NCI-H146 treated with DMSO at 0.1 percent for 48 hours (cell line): ENCODE results near the gene TMED4.
"Not testable (repeated sequence)": the region's sequence is repeated elsewhere in the genome, so short reads cannot be mapped to it uniquely, and the experiment has no call there.

Experiments used
- DNase-seq: peaks from one replicate; lab custom pipeline; 2025; ENCODE audit not compliant: unreplicated experiment; lab: John Stamatoyannopoulos, UW

The TMED4 gene

GRCh38 chr7:44569959-44570358 lies 12.1 kb downstream of the TMED4 start:
- no peak for DNase-seq

DNA sequence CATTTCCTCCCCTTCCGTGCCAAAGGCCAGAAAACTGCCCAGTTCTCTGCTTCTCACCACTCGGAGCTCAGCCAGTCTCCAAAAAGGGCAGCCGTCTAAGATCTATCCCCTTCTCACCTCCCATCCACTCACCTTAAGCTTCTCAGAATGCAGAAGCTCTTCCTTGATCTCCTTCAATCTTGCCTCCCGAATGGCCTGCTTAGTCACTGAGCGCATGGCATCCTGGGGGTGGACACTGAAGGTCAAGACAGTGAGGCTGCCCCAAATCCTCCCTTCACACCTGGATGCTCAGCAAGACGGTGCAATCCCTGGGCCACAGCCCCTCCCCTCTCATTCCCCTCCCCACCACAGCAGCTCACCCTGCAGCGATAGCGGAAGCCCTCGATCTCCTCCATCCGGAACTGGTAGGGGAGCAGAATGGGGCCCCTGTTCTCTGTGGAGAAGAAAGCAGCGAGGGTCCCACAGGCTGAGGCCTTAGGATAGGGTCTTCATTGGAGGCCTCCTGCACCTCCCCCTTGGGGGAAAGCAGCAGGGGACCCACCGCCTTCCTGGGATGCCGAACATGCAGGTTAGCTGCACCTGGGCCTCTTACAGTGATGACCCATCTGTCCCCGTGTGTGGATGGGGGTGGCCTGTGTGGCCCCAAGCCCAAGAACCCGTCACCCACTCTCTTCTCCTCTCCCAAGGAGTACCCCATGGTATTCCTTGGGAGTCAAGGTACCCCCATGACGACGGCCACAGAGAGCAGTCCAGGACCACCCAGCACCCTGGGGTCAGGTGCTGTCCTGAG lies 13.1 kb downstream of the TMED4 start:
- DNase-seq: no peak

- DNase-seq: no peak
These were observed 14.1 kb downstream of the TMED4 start for GRCh38 chr7:44567884-44568283.

DNA sequence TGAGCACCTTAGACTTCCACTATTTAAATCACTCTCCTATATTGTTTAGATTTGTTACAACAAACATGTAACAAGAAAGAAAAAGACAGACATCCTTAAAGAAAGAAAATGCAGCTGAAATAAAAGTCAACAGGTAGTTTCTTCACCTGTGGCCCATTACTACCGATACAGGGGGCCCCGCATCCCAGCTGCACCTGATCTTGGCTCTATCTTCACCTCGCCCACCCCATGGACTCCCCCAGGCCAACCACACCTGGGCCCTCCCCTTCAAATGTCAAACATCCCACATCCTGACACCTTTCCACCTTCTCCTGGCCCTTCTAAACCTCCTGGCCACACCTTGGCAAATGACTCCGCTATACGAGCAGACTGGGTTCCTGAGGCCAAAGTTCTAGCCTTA lies 15.4 kb downstream of the TMED4 start:
- no peak for DNase-seq

DNA sequence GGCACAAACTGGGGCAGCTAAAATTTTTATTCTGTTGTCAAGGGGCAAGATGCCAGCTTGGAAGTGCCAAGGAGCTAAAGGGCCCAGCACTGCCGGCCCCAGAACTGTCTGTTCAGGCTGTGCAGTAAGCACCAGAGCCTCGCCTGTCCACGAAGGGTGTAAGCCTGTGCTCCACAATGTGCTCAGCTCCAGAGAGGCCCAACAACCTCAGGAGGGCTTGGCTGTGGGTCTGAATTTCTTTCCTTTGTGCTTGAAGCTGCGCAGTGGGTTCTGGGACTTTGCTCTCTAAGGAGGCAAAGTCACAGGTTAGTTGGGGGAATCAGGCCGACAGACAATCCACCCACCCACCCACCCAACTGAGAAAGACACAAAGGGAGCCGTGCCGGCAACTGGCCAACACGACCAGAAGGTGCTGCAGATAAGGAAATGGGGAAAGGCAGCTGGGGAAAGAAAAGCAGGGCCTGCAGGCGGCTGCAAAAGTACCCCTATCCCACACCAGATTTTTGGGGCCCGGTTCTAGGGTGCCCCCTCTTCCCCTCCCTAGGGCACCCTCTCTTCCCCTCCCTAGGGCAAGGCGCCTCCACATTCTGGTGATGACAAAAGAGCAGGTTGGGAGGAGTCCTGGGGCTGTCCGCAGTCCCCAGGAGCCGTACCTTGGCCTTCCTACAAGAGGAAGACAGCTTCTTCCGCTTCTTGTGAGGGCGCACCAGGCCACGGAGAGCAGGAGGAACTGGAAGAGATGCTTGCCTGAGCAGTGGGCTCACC lies 16.1 kb downstream of the TMED4 start:
- no peak for DNase-seq

DNA sequence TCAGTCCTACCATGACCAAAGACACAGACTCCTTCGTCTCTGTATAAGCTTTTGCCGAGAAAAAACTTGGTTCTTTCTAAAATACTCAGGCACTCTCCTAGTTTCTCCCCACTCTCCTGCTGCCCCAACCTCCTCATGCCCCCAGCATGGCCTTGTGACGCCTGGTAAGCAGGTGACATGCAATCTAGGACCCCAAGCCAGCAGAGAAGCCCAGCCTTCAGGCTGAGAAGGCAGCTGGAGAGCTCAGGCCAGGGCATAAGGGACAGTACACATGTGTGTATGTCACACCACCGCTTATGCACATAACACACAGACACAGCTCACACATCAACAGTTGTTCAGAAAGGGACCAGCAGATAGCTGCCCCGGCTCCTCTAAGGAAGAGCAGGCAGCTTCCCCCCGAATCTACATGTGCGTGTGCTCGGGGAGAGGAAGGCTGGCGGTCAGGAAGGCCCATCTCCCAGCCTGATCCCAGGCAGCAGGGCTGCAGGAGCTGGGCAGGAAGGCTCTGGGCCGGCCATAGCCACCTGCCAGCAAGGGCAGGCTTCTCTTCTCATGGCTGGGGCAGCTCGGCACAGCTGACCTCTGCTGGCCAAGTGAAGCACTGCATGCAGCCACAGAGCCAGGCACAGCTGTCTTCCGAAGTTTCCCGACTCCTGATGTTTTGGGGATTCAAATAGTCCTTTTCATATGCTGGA lies 16.8 kb downstream of the TMED4 start:
- peak; percentile 3 for DNase-seq

DNA sequence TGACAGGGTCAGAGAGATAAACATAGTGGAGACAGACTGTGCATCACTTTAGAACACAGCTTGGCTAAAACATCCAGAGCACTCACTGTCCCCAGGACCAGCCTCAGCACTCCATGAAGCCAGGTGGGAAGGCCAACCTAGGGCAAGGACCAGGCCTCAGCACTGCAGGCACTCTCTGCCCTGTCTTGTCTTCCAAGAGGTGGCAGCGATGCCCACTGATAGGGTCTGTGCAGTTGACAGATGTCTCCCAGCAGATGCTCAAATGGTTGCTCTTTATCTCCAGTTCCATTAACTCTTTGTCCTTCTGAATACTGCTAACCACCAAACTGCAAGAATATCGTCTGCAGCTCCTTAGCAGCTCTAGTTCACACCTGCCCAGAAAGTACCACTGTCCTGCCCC lies 17.4 kb downstream of the TMED4 start:
- DNase-seq: no peak

DNA sequence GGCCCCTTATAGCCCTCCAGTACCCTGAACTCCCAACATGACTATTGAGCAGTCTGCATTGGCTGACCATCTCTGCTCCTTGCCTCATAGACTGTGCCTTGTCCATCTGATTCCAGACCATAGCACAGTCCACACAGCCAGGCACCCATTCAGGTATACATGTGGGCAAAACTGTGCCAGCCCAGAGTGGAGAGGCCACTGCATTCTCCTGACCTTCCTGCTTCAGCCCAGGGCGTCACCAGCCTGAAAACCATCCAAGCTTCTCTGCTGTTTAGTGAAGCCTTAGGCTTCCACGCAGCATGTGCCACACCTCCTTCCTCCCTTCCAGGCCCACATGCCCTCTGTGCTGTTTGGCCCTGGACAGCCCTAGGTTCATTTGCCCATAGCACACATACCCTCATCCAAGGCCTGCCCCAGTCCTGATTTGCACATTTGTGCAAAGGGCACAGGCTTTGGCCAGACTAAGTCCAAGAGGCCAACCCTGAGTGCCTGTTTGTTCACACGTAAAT lies 18.8 kb downstream of the TMED4 start:
- DNase-seq: no peak

DNA sequence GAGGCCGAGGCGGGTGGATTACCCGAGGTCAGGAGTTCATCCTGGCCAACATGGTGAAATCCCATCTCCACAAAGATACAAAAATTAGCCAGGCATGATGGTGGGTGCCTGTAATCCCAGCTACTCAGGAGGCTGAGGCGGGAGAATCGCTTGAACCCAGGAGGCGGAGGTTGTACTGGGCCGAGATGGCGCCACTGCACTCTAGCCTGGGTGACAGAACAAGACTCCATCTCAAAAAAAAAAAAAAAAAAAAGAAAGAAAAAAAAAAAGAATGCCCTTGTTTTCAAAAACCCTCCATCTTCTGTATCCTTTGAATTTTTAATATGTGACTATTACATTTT lies 19.4 kb downstream of the TMED4 start:
- DNase-seq: not testable (repeated sequence)

GRCh38 chr7:44561962-44562621 lies 19.9 kb downstream of the TMED4 start:
- DNase-seq: no peak

- no peak for DNase-seq
These were observed 20.6 kb downstream of the TMED4 start for GRCh38 chr7:44561481-44561880.

DNA sequence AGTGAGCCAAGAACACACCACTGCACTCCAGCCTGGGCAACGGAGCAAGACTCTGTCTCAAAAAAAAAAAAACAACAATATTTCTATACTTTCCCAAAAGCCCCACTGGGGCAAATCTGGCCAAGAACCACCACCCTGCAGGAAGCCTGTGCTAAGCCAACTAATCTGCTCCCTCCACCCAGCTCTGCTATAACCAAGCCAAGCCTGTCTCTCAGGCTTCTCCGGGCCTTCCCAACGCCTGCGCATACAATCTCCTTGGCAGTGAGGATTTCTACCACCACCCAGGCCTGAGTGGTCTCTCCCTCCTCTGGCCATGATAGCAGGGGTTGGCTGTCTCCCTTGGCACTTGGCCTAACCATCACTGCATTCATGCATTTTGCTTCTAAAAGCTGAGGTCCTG lies 22.5 kb downstream of the TMED4 start:
- no peak for DNase-seq

DNA sequence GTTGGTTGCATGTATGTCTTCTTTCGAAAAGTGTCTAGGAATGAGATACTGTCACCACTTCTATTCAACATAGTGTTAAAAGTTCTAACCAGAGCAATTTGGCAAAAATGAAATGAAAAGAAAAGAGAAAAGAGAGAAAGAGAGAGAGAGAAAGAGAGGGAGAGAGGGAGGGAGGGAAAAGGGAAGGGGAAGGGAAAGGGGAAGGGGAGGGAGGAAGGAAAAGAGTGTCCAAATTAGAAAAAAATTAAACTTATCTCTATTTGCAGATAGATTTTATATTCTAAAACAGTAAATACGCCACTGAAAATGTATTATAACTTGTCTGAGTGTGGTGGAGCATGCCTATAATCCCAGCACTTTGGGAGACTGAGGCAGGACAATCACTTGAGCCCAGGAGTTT lies 24.5 kb downstream of the TMED4 start:
- no peak for DNase-seq

DNA sequence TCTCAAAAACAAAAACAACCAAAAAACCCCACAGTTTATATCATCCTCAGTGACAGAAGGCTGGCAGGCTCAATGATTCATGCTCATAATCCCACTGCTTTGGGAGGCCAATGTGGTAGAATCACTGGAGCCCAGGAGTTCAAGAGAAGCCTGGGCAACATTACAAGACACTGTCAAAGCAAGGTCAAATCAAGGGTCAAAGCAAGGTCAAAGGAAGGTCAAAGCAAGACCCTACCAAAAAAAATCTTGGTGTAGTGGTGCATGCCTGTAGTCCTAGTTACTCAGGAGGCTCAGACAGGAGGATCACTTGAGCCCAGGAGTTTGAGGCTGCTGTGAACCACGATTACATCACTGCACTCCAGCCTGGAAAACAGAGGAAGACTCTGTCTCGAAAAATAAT lies 26.7 kb downstream of the TMED4 start:
- DNase-seq: no peak

GRCh38 chr7:44552473-44553005 lies 29.5 kb downstream of the TMED4 start:
- not testable (repeated sequence) for DNase-seq

DNA sequence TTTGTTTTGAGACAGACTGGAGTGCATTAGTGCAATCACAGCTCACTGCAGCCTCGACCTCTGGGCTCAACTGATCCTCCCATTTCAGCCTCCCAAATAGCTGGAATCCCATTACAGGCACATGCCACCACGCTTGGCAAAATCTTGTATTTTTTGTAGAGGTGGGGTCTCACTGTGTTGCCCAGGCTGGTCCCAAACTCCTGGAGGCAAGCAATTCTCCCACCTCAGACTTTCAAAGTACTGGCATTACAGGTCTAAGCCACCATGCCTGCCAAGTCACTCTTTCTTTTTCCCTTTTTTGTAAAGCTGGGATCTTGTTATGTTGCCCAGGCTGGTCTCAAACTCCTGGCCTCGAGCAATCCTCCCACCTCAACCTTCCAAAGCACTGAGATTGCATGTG lies 32.6 kb downstream of the TMED4 start:
- no peak for DNase-seq

DNA sequence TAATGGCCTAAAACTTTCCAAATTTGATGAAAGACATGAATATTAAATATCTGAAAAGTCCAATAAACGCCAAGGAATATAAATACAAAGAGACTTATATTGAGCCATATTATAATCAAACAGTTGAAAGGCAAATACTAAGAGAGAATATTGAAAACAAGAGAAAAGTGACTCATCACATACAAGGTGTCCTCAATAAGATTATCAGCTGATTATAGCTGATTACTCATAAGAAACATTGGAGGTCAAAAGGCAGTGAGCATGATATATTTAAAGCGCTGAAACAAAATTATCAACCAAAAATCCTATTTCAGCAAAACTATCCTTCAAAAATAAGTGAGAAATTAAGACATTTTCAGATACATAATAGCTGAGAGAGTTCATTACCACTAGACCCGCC lies 33.1 kb downstream of the TMED4 start:
- no peak for DNase-seq

DNA sequence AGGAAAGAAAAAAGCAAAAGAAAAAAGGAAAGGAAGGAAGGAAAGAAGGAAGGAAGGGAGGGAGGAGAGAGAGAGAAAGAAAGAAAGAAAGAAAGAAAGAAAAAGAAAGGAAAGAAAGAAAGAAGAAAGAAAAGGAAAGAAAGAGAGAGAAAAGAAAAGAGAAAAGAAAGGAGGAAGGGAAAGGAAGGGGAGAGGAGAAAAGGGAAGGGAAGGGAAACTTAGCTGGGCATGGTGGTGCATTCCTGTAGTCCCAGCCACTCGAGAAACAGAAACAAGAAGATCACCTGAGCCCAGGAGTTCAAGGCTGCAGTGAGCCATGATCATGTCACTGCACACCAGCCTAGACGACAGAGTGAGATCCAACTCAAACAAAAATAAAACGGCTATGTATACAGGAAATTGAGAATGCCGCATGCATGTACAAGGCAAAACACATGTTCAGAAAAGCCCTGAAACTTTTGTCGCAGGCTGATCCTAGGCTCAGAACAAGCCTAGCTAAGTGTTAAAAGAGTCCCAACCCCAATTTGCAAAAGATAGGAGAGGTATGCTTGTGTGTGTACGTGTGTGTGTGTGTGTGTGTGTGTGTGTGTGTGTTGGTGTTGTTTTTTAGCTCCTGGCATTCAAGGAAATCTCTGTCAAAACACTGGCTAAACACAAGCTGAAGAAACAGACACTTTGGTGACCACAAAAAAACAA lies 34.3 kb downstream of the TMED4 start:
- DNase-seq: no peak

- no peak for DNase-seq
These were observed 40.0 kb downstream of the TMED4 start for GRCh38 chr7:44541876-44542610.
